Body of pancreas (tissue), 4 donors: ENCODE measurements around the gene PRAF2. TPM values are rescaled to one million over a fixed set of nuclear protein-coding genes. Genes with fewer than 3 reads are reported as not detected.

Experiments used
- ATAC-seq: fragments of 150-250 bp; one replicate; pipeline ENCODE4 v1.9.1; 2016
- DNase-seq, 4 donors: peaks; one replicate each; pipeline ENCODE4 v3.0.0-alpha.2; 2019
- H3K27ac ChIP-seq, 4 donors: fragments of 200-600 bp; sonication (generic); 1 replicate in 3 of 4; 2 replicates in 1 of 4; pipeline versions ENCODE4 v1.5.1 to v1.6.1; 2016 to 2019; ENCODE audit warnings: mild to moderate bottlenecking in 1 of 4, mixed read lengths in 1 of 4, moderate library complexity in 1 of 4
- H3K27me3 ChIP-seq, 2 donors: fragments of 200-600 bp; sonication (generic); one replicate each; pipeline ENCODE4 v1.6.0; 2016; ENCODE audit warnings: mild to moderate bottlenecking in 1 of 2
- H3K36me3 ChIP-seq, 2 donors: fragments of 200-600 bp; sonication (generic); replicated peaks in 1 of 2; 2 replicates each; pipeline ENCODE4 v1.5.1; 2016; ENCODE audit warnings: low read depth in 2 of 2; ENCODE audit not compliant: insufficient read depth in 1 of 2
- H3K4me1 ChIP-seq: fragments of 200-600 bp; sonication (generic); one replicate; pipeline ENCODE4 v1.6.0; 2016
- H3K4me3 ChIP-seq, 2 donors: fragments of 200-600 bp; sonication (generic); 1 replicate in 1 of 2; 2 replicates in 1 of 2; pipeline ENCODE4 v1.5.1; 2016 to 2019
- H3K9me3 ChIP-seq, 3 donors: fragments of 200-600 bp; sonication (generic); 1 replicate in 2 of 3; 2 replicates in 1 of 3; pipeline ENCODE4 v1.5.1; 2016
- POLR2A ChIP-seq, 3 donors: fragments of 450-650 bp; IDR thresholded peaks; one replicate each; pipeline ENCODE4 v1.6.1; 2016; ENCODE audit warnings: antibody characterized with exemption in 3 of 3, mild to moderate bottlenecking in 2 of 3
- WGBS, 2 donors: methylation state at CpG; one replicate each; pipeline ENCODE4 v1.1.5; 2017; 5-methylcytosine and 5-hydroxymethylcytosine counted together
- intact Hi-C: fragments of 100-400 bp; cut with DNase I; formaldehyde crosslinking; loops from one replicate; pipeline ENCODE4 v1.15.1; 2023
- total RNA-seq, 2 donors: library from RNA; depleted of rRNA; stranded (reverse); fragments of >200 nt; gene quantifications; one replicate each; pipeline ENCODE4 v1.1.0, GENCODE V29; 2016
- TF ChIP-seq, protein P1 (sequence below), 7 experiments: fragments of 450-650 bp in 4 of 7; fragments of 200-600 bp in 3 of 7; sonication (generic) in 3 of 7; IDR thresholded peaks; one replicate each; pipeline ENCODE4 v1.5.1; 2016 to 2019; ENCODE audit warnings: antibody characterized with exemption in 7 of 7

Gene PRAF2
- total RNA-seq, 2 donors from 2014 or later, result 5.4 to 10.9 TPM

DNA sequence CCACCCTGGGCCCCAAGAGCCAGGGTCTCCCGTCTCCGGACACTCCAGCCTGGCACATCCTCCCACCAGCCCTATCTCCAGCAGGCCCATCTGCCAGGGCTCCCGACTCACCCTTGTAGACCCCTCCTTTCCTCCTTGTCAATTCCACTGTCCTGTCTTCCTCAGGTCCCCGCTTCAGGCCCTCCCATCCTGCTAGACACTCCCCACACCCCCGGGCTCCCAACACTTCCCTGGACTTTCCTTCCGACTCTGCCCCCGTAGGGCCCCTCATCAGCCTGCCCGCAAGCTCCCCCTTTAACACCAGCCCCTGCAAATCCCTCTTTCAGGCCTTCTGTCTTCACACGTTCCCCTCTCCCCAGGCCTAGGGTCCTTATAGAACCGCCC lies 1.1 kb downstream of the PRAF2 start:
- no peak for ATAC-seq
- 57 to 60% methylated on average over 6 to 7 of the region's 10 CpGs for WGBS, 2 donors
- Histone ChIP-seq H3K36me3 (peaks cover 0 to 1% of the 10 kb centered on the region in 2 donors), H3K9me3 (no peaks in the 10 kb centered on the region), H3K27ac (no peak overlapping the region), H3K27me3 (no peaks in the 10 kb centered on the region), H3K4me3 (no peak overlapping the region), H3K4me1 (peaks cover 8% of the 10 kb centered on the region)
- TF ChIP-seq POLR2A (IDR thresholded peaks at IDR 0.05), result no peak
- TF ChIP-seq, protein P1, sequence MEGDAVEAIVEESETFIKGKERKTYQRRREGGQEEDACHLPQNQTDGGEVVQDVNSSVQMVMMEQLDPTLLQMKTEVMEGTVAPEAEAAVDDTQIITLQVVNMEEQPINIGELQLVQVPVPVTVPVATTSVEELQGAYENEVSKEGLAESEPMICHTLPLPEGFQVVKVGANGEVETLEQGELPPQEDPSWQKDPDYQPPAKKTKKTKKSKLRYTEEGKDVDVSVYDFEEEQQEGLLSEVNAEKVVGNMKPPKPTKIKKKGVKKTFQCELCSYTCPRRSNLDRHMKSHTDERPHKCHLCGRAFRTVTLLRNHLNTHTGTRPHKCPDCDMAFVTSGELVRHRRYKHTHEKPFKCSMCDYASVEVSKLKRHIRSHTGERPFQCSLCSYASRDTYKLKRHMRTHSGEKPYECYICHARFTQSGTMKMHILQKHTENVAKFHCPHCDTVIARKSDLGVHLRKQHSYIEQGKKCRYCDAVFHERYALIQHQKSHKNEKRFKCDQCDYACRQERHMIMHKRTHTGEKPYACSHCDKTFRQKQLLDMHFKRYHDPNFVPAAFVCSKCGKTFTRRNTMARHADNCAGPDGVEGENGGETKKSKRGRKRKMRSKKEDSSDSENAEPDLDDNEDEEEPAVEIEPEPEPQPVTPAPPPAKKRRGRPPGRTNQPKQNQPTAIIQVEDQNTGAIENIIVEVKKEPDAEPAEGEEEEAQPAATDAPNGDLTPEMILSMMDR (IDR thresholded peaks at IDR 0.05), result no peak
- no peak for DNase-seq
- intact Hi-C loops, result no loop called here

DNA sequence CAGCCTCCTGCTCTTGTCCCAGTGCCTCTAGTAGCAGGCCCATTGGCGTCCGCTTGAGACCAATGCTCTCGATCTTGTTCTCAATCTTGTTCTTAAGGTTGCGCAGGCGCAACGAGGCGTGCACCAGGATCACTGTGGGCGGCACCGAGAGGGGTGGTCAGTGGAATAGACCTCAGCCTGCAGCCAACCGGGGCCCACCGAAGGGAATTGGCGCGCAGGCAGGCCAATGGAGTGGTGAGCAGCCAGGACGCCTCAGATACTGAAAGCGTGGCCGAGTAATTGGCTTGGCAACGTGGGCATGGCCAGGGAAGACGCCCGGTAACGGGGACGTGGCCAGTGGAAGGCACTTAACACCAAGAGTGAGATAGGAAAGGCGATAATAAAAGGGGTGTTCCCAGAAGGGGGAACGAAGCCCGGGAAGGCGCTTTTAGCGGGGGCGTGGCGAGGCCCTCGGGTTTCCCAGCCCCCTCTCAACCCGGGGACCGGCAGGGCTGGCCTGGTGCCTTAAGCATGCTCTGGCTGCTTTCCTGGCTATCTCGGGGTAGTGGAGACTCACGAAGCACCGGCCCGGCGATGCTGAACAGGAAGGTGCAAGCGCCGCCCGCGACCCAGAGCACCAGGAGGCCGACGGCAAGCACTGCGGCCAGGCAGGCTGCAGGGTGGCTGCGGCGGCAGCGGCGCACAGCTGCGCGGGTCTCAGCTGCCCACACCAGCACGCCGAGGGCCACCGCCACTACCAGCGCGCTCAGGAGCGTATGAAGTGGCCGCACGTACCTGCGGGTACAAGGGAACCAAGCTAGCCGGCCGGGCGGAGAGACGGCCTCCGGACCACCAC lies 1.7 kb downstream of the PRAF2 start:
- peak; percentile 53 for ATAC-seq
- Histone ChIP-seq H3K27me3 (no peaks in the 10 kb centered on the region), H3K4me1 (peaks cover 8% of the 10 kb centered on the region), H3K9me3 (no peaks in the 10 kb centered on the region), H3K36me3 (peaks cover 0 to under 1% of the 10 kb centered on the region in 2 donors), H3K27ac (peak overlapping the region in 1 of 4 donors; percentile 9), H3K4me3 (no peak overlapping the region)
- intact Hi-C loops, result no loop called here
- peak; percentile 56 to 74 (median 66) for DNase-seq
- TF ChIP-seq POLR2A (IDR thresholded peaks at IDR 0.05), result no peak
- TF ChIP-seq, protein P1 (IDR thresholded peaks at IDR 0.05), result no peak
- 29 to 34% methylated on average over 9 to 28 of the region's 63 CpGs for WGBS, 2 donors

DNA sequence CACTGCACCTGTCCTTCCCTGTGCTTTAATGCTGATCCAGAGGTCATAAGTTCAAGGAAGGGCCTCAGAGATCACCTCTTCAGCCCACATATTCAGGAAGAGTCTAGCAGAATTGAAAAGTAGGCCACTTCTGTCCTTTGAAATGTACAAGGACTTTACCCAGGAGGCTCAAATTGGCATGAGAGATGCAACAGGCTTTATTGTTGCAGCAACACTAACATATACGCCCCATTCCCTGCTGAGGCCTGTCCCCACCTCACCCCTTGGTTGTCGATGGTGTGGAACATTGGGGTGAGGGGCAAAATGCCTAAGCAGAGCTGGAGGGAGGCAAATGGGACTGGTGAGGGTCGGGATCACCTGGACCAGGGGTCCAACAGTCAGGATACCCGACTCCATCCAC lies 2.8 kb downstream of the PRAF2 start:
- H3K4me1 ChIP-seq, result peaks cover 8% of the 10 kb centered on the region
- no peak for ATAC-seq
- DNase-seq, result no peak
- no peaks in the 10 kb centered on the region for H3K27me3 ChIP-seq
- intact Hi-C loops, result no loop called here
- WGBS, 2 donors, result 75 to 100% methylated on average over 2 to 4 of the region's 4 CpGs
- no peaks in the 10 kb centered on the region for H3K9me3 ChIP-seq
- TF ChIP-seq POLR2A (IDR thresholded peaks at IDR 0.05), result no peak
- TF ChIP-seq, protein P1 (IDR thresholded peaks at IDR 0.05), result no peak
- H3K27ac ChIP-seq, result no peak overlapping the region
- no peaks in the 10 kb centered on the region for H3K36me3 ChIP-seq
- no peak overlapping the region for H3K4me3 ChIP-seq

DNA sequence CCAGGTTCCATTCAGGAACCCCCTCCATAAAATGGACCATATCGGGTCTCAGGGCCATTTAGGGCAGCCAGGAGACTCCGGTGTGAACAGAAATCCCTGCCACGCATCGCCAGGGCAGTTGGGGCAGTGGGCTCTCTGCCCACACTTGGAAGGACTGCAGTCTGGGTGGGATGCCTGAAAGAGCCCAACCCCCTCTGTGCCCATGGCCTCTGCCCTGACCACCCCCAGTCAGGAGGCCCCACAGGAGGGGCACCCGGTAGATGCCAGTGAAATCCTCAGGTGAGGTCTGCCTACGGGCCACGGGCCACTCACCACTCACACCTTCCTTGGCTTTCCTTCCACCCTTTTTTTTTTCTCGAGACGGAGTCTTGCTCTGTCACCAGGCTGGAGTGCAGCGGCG lies 4.8 kb downstream of the PRAF2 start:
- no peaks in the 10 kb centered on the region for H3K9me3 ChIP-seq
- TF ChIP-seq, protein P1 (IDR thresholded peaks at IDR 0.05), result no peak
- TF ChIP-seq POLR2A (IDR thresholded peaks at IDR 0.05), result no peak
- H3K4me3 ChIP-seq, result no peak overlapping the region
- H3K27ac ChIP-seq, result no peak overlapping the region
- H3K36me3 ChIP-seq, result no peaks in the 10 kb centered on the region
- peaks cover 5% of the 10 kb centered on the region for H3K4me1 ChIP-seq
- ATAC-seq (no peak), DNase-seq (no peak)
- H3K27me3 ChIP-seq, result no peaks in the 10 kb centered on the region
- intact Hi-C loops, result no loop called here
- 97% methylated on average over 11 of the region's 11 CpGs; no CpG with 5 or more reads in 1 of the 2 donors for WGBS, 2 donors
